Vagina (tissue), 2 donors: ENCODE results near the gene ACSS1. TPM values are rescaled to one million over a fixed set of nuclear protein-coding genes. Genes with fewer than 3 reads are reported as not detected.
A peak's percentile ranks its signal among the peaks of the same experiment; 100 is the strongest.

Experiments used
- DNase-seq, 2 donors: peaks; one replicate each; pipeline ENCODE4 v3.0.0-alpha.2; 2017; ENCODE audit errors: extremely low spot score in 2 of 2
- H3K27ac ChIP-seq: fragments of 200-600 bp; sonication (generic); one replicate; pipeline ENCODE4 v1.5.1; 2019
- H3K27me3 ChIP-seq: fragments of 200-600 bp; sonication (generic); one replicate; pipeline ENCODE4 v1.5.1; 2019
- H3K36me3 ChIP-seq, 2 donors: fragments of 200-600 bp; sonication (generic); one replicate each; pipeline ENCODE4 v1.5.1; 2017 to 2019
- H3K4me1 ChIP-seq: fragments of 200-600 bp; sonication (generic); one replicate; pipeline ENCODE4 v1.5.1; 2019
- H3K4me3 ChIP-seq, 2 donors: fragments of 200-600 bp; sonication (generic); 1 replicate in 1 of 2; 2 replicates in 1 of 2; pipeline ENCODE4 v1.5.1; 2016 to 2019
- H3K9me3 ChIP-seq: fragments of 200-600 bp; sonication (generic); one replicate; pipeline ENCODE4 v1.5.1; 2019
- CTCF ChIP-seq, 3 experiments: fragments of 450-650 bp in 2 of 3; fragments of 200-600 bp in 1 of 3; sonication (generic) in 1 of 3; IDR thresholded peaks; one replicate each; pipeline ENCODE4 v1.5.1; 2017 to 2019; ENCODE audit warnings: antibody characterized with exemption in 3 of 3, mild to moderate bottlenecking in 2 of 3, moderate library complexity in 2 of 3
- POLR2A ChIP-seq, 2 donors: fragments of 450-650 bp; IDR thresholded peaks; one replicate each; pipeline ENCODE4 v1.6.1; 2017; ENCODE audit warnings: antibody characterized with exemption in 2 of 2, mild to moderate bottlenecking in 2 of 2, moderate library complexity in 2 of 2
- POLR2AphosphoS5 ChIP-seq, 2 donors: sonication (generic); formaldehyde crosslinking; IDR thresholded peaks; one replicate each; pipeline ENCODE4 v1.9.0; 2017; ENCODE audit warnings: antibody characterized with exemption in 2 of 2, mild to moderate bottlenecking in 2 of 2, low read depth in 1 of 2; ENCODE audit not compliant: insufficient read depth in 1 of 2
- intact Hi-C: fragments of 100-400 bp; cut with DNase I; formaldehyde crosslinking; loops from one replicate; pipeline ENCODE4 v1.15.1; 2023
- total RNA-seq: library from RNA; depleted of rRNA; stranded (reverse); fragments of >200 nt; gene quantifications from one replicate; pipeline ENCODE4 v1.2.3, GENCODE V29; 2016

Gene ACSS1
- total RNA-seq, 1 donor from 2014 or later, result 26.3 TPM

GRCh38 chr20:25073544-25073943 is 15.6 kb upstream of the ACSS1 start:
- Histone ChIP-seq H3K36me3 (no peaks in the 10 kb centered on the region), H3K4me3 (no peak overlapping the region), H3K4me1 (peaks cover 12% of the 10 kb centered on the region), H3K27ac (no peak overlapping the region), H3K27me3 (no peaks in the 10 kb centered on the region), H3K9me3 (no peaks in the 10 kb centered on the region)
- TF ChIP-seq POLR2A (IDR thresholded peaks at IDR 0.05) (no peak), CTCF (IDR thresholded peaks at IDR 0.05) (no peak), POLR2AphosphoS5 (IDR thresholded peaks at IDR 0.05; ENCODE audit: insufficient read depth in 1 of 2, low read depth in 1 of 2) (no peak)
- intact Hi-C loops, result no loop called here
- peak; percentile 9 to 60 for DNase-seq

- Histone ChIP-seq H3K4me3 (no peak overlapping the region), H3K27ac (no peak overlapping the region), H3K9me3 (no peaks in the 10 kb centered on the region), H3K4me1 (peaks cover 3% of the 10 kb centered on the region), H3K27me3 (no peaks in the 10 kb centered on the region), H3K36me3 (no peaks in the 10 kb centered on the region)
- DNase-seq, result peak; percentile 49 to 77
- intact Hi-C loops, result no loop called here
- TF ChIP-seq POLR2A (IDR thresholded peaks at IDR 0.05) (no peak), CTCF (IDR thresholded peaks at IDR 0.05) (no peak), POLR2AphosphoS5 (IDR thresholded peaks at IDR 0.05; ENCODE audit: insufficient read depth in 1 of 2, low read depth in 1 of 2) (no peak)
These were observed 14.4 kb upstream of the ACSS1 start for GRCh38 chr20:25072226-25072811.

- TF ChIP-seq POLR2AphosphoS5 (IDR thresholded peaks at IDR 0.05; ENCODE audit: insufficient read depth in 1 of 2, low read depth in 1 of 2) (no peak), POLR2A (IDR thresholded peaks at IDR 0.05) (no peak), CTCF (IDR thresholded peaks at IDR 0.05) (no peak)
- Histone ChIP-seq H3K27ac (no peak overlapping the region), H3K27me3 (no peaks in the 10 kb centered on the region), H3K9me3 (no peaks in the 10 kb centered on the region), H3K36me3 (no peaks in the 10 kb centered on the region), H3K4me3 (no peak overlapping the region), H3K4me1 (no peaks in the 10 kb centered on the region)
- intact Hi-C loops, result no loop called here
- DNase-seq, result peak; percentile 43 to 64
These were observed 13.8 kb upstream of the ACSS1 start for GRCh38 chr20:25071734-25072133.

GRCh38 chr20:25070821-25071473 is 13.0 kb upstream of the ACSS1 start:
- H3K27me3 ChIP-seq, result no peaks in the 10 kb centered on the region

GRCh38 chr20:25067102-25067987 is 9.4 kb upstream of the ACSS1 start:
- no peak for DNase-seq
- no peak for TF ChIP-seq POLR2A (IDR thresholded peaks at IDR 0.05)
- no peak for TF ChIP-seq POLR2AphosphoS5 (IDR thresholded peaks at IDR 0.05; ENCODE audit: insufficient read depth in 1 of 2, low read depth in 1 of 2)
- no peak for TF ChIP-seq CTCF (IDR thresholded peaks at IDR 0.05)
- Histone ChIP-seq H3K9me3 (no peaks in the 10 kb centered on the region), H3K27me3 (no peaks in the 10 kb centered on the region), H3K4me3 (no peak overlapping the region), H3K4me1 (no peaks in the 10 kb centered on the region), H3K27ac (no peak overlapping the region), H3K36me3 (no peaks in the 10 kb centered on the region)
- intact Hi-C loops, result no loop called here

More at GRCh38 chr20:25070821-25071473, 13.0 kb upstream of the ACSS1 start:
- Histone ChIP-seq H3K27ac (no peak overlapping the region), H3K4me3 (no peak overlapping the region), H3K9me3 (no peaks in the 10 kb centered on the region), H3K36me3 (no peaks in the 10 kb centered on the region), H3K4me1 (no peaks in the 10 kb centered on the region)
- peak; percentile 52 to 67 for DNase-seq
- TF ChIP-seq POLR2A (IDR thresholded peaks at IDR 0.05) (no peak), POLR2AphosphoS5 (IDR thresholded peaks at IDR 0.05; ENCODE audit: insufficient read depth in 1 of 2, low read depth in 1 of 2) (no peak)
- intact Hi-C loops, result no loop called here
